Measurements from ENCODE around the gene FBN2. TPM values are rescaled to one million over a fixed set of nuclear protein-coding genes. Genes with fewer than 3 reads are reported as not detected.
"Not testable (repeated sequence)": the region's sequence is repeated elsewhere in the genome, so short reads cannot be mapped to it uniquely, and the experiment has no call there.

FBN2 gene
- total and polyA plus RNA-seq, 5 donors, result 0.51 to 1.7 (median 1.3) TPM

DNA sequence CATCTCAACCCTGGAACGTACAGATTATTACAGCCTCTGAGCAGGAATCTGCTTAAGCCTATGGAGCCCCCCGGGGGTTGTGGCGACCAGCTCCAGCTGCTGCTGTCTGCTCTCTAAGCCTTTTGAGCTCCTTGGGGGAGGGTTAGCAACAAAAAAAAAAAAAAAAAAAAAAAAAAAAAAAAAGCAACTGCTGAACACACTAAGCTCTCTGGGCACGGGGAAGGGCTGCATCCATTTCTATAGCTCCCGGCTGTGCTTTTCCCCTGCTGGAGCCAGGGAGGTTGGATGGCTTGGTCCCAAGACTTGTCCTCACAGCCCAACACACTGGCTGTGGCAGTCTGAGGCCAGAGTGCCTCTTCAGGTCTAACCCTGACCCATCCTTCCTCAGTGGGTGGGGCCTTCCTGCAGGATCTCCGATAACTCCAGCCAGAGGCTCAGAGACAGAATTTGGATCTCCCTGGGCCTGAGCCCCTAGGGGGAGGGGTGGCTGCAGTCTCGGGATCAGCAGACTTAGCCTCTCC, 82.1 kb downstream of the FBN2 start:
- no peak for DNase-seq
- no peak overlapping the region for H3K27ac ChIP-seq (ENCODE audit: low read length)
- H3K4me1 ChIP-seq (ENCODE audit: control insufficient read depth, insufficient read depth, low read length), result no peaks in the 10 kb centered on the region
- no peaks in the 10 kb centered on the region for H3K9me3 ChIP-seq (ENCODE audit: control insufficient read depth, low read length)
- WGBS, result 74% methylated on average over 7 of the region's 7 CpGs
- H3K4me3 ChIP-seq (ENCODE audit: low read length), result no peak overlapping the region
- intact Hi-C loops (cut with DNase I), result no loop called here
- ATAC-seq, result no peak
- H3K27me3 ChIP-seq (ENCODE audit: control insufficient read depth, insufficient read depth), result no peaks in the 10 kb centered on the region

DNA sequence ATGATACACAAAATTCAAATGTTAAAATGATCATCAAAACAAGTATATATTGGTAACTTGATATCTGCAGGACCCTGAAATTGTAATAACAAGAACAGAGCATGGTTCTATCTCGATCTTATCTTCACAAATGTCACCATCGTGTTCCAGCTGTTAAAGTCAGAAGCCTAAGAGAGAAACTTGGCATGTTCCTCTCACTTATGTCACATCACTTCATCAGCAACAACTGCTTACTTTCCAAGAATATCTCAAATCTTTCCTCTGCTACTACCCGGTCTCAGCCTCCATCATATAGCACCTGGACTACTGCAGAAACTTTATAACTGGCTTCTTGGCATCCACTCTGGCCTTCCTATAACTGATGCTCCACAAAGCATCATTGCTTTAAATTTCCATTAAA, 84.9 kb downstream of the FBN2 start:
- ATAC-seq, result no peak
- Histone ChIP-seq H3K27ac (ENCODE audit: low read length) (no peak overlapping the region), H3K4me1 (ENCODE audit: control insufficient read depth, insufficient read depth, low read length) (no peaks in the 10 kb centered on the region), H3K9me3 (ENCODE audit: control insufficient read depth, low read length) (no peaks in the 10 kb centered on the region), H3K4me3 (ENCODE audit: low read length) (no peak overlapping the region), H3K27me3 (ENCODE audit: control insufficient read depth, insufficient read depth) (no peaks in the 10 kb centered on the region)
- intact Hi-C loops (cut with DNase I), result no loop called here
- WGBS, result 27% methylated on average over 3 of the region's 3 CpGs
- DNase-seq, result no peak

DNA sequence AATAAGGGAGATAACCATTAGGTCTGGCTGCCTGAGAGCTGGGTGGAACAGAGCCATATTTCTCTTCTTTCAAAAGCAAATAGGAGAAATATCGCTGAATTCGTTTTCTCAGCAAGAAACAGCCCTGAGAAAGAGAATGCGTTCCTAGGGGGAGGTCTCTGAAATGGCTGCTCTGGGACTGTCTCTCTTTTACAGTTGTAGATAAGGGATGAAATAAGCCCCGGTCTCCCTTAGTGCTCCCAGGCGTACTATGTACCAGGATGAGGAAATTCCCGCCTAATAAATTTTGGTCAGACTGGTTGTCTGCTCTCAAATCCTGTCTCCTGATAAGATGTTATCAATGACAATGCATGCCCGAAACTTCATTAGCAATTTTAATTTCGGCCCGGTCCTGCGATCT, 90.8 kb downstream of the FBN2 start:
- intact Hi-C loops (cut with DNase I); H3K27me3 ChIP-seq (ENCODE audit: control insufficient read depth, insufficient read depth); ATAC-seq; H3K4me1 ChIP-seq (ENCODE audit: control insufficient read depth, insufficient read depth, low read length); H3K4me3 ChIP-seq (ENCODE audit: low read length); DNase-seq; H3K27ac ChIP-seq (ENCODE audit: low read length); H3K9me3 ChIP-seq (ENCODE audit: control insufficient read depth, low read length): not testable (repeated sequence)
- 96% methylated on average over 10 of the region's 10 CpGs for WGBS

DNA sequence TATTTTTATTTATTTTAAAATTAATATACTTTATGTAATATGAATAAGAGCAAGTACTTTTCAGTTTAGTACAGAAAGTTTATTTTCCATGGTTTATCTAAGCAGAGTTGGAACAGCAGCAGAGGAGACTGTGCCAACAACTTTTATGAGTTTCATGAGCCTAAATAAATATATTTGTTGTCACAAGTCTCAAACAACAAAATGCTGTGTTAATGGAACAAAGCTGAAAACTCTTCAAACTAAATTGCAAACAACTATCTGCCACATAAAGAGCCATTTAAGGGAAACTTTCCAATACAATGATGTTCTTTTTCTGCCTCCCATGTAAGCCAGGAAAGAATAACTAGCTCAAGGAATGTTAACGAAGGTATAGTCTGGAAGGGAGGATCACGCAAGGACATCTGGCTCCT, 96.1 kb downstream of the FBN2 start:
- DNase-seq (no peak), ATAC-seq (no peak)
- H3K4me3 ChIP-seq (ENCODE audit: low read length), result no peak overlapping the region
- no peaks in the 10 kb centered on the region for H3K27me3 ChIP-seq (ENCODE audit: control insufficient read depth, insufficient read depth)
- no peak overlapping the region for H3K27ac ChIP-seq (ENCODE audit: low read length)
- no peaks in the 10 kb centered on the region for H3K4me1 ChIP-seq (ENCODE audit: control insufficient read depth, insufficient read depth, low read length)
- no peaks in the 10 kb centered on the region for H3K9me3 ChIP-seq (ENCODE audit: control insufficient read depth, low read length)
- intact Hi-C loops (cut with DNase I), result no loop called here
- WGBS, result 46% methylated on average over 2 of the region's 2 CpGs

DNA sequence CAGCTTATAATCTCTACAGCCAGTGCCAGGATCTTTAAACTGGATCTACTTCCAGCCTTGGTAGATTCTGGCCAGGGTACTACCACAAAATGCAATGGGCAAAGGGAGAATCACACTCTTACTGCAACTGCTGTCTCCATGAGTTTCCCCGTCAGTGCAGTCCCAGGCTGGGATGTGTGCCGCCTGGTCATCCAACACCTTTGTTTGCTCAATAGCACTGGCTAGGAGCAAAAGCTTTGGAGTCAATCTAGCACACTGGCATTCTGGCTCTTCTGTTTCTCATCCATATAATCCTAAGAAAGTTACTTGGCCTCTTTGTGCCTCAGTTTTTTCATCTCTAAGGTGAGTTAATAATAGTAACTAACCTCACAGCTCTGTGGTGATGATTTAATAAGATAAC, 96.9 kb downstream of the FBN2 start:
- Histone ChIP-seq H3K27ac (ENCODE audit: low read length) (no peak overlapping the region), H3K9me3 (ENCODE audit: control insufficient read depth, low read length) (no peaks in the 10 kb centered on the region), H3K4me3 (ENCODE audit: low read length) (no peak overlapping the region), H3K27me3 (ENCODE audit: control insufficient read depth, insufficient read depth) (no peaks in the 10 kb centered on the region), H3K4me1 (ENCODE audit: control insufficient read depth, insufficient read depth, low read length) (no peaks in the 10 kb centered on the region)
- DNase-seq (no peak), ATAC-seq (no peak)
- WGBS, result 90% methylated on average over 2 of the region's 2 CpGs
- intact Hi-C loops (cut with DNase I), result no loop called here

DNA sequence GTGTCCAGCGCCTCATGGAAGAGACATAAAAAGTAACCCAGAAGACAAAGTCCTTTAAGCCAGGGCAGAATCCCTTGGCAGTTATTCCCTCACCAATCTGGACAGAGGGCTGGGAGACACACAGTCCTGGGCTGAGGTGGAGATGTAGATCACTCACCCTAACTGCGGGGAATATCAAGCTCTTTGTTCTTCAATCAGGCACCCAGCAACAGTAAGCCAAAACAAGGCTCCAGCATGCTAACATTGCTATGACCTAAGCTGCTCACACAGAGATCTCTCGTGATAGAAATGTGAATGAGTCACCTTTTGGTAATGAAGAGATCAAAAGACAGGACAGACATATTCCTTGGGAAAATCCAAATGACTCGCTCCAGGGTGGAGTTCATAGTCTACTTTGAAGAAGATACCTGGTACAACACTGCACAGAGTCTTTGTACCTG, 101.3 kb downstream of the FBN2 start:
- H3K4me1 ChIP-seq (ENCODE audit: control insufficient read depth, insufficient read depth, low read length), result no peaks in the 10 kb centered on the region
- no peak for DNase-seq
- H3K4me3 ChIP-seq (ENCODE audit: low read length), result no peak overlapping the region
- WGBS, result 85% methylated on average over 4 of the region's 4 CpGs
- H3K9me3 ChIP-seq (ENCODE audit: control insufficient read depth, low read length), result no peaks in the 10 kb centered on the region
- no peak for ATAC-seq
- H3K27me3 ChIP-seq (ENCODE audit: control insufficient read depth, insufficient read depth), result no peaks in the 10 kb centered on the region
- no peak overlapping the region for H3K27ac ChIP-seq (ENCODE audit: low read length)
- intact Hi-C loops (cut with DNase I), result no loop called here

DNA sequence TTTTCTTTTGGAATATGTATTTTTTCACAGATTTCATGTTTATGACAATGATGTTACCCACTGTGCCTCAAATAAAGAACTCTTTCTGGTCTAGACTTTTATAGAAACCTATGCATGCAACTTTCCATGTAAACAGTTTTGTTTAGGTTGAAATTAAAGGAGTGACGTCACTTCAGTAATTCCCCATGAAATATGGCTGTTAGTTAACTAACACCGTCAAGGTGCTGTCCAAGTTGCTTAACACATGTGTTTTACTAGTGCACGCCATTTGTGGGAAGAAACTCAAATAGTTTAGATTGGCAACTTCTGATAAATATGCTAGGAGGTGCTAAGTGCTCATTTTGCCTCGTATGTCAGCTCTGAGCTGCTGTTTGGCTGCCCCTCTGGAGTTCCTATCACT, 102.2 kb downstream of the FBN2 start:
- WGBS, result 71% methylated on average over 4 of the region's 4 CpGs
- ATAC-seq, result no peak
- H3K27ac ChIP-seq (ENCODE audit: low read length), result no peak overlapping the region
- no peak for DNase-seq
- no peaks in the 10 kb centered on the region for H3K27me3 ChIP-seq (ENCODE audit: control insufficient read depth, insufficient read depth)
- intact Hi-C loops (cut with DNase I), result no loop called here
- H3K4me1 ChIP-seq (ENCODE audit: control insufficient read depth, insufficient read depth, low read length), result no peaks in the 10 kb centered on the region
- no peaks in the 10 kb centered on the region for H3K9me3 ChIP-seq (ENCODE audit: control insufficient read depth, low read length)
- no peak overlapping the region for H3K4me3 ChIP-seq (ENCODE audit: low read length)

DNA sequence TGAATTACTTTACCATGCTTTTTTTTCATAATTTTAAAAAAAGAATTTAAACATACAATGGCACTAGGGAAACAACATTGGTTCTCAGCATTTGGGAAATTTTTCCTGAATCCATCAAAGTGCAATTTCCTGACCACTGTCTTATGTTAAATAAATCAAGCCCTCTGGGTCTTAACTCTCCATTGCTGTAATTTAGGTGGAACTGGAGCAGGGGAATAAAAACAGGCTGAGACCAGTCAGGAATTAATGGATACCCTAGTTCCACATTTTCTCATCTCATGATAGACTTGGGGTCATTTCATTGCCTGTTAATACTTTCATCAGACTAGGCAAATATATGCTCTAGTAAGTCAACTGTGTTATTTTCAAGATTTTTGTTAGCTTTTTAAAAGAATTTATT, 103.1 kb downstream of the FBN2 start:
- H3K27me3 ChIP-seq (ENCODE audit: control insufficient read depth, insufficient read depth), result no peaks in the 10 kb centered on the region
- DNase-seq (no peak), ATAC-seq (no peak)
- no peak overlapping the region for H3K4me3 ChIP-seq (ENCODE audit: low read length)
- intact Hi-C loops (cut with DNase I), result no loop called here
- no peak overlapping the region for H3K27ac ChIP-seq (ENCODE audit: low read length)
- no peaks in the 10 kb centered on the region for H3K4me1 ChIP-seq (ENCODE audit: control insufficient read depth, insufficient read depth, low read length)
- H3K9me3 ChIP-seq (ENCODE audit: control insufficient read depth, low read length), result no peaks in the 10 kb centered on the region

DNA sequence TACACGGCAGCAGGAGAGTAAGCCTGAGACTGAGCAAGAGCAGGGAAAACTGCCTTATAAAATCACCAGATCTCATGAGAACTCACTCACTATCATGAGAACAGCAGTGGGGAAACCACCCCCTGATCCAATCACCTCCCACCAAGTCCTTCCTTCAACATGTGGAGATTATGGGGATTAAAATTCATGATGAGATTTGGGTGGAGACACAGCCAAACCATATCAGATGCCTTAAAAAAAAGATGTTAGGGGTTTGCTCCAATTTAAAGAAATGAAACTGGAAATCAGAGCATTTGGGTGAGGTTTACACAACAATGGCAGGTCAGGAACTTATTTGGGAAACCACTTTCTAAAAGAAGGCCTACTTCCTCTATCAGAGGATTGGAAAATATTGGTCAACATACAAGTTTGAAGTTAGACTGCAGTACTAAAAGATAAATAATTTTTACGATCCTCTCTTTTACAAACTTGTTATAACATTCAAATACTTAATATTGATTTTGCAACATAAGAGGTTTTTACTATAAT, 105.1 kb downstream of the FBN2 start:
- Histone ChIP-seq H3K27ac (ENCODE audit: low read length) (no peak overlapping the region), H3K27me3 (ENCODE audit: control insufficient read depth, insufficient read depth) (no peaks in the 10 kb centered on the region), H3K9me3 (ENCODE audit: control insufficient read depth, low read length) (no peaks in the 10 kb centered on the region), H3K4me1 (ENCODE audit: control insufficient read depth, insufficient read depth, low read length) (no peaks in the 10 kb centered on the region), H3K4me3 (ENCODE audit: low read length) (no peak overlapping the region)
- DNase-seq (no peak), ATAC-seq (no peak)
- intact Hi-C loops (cut with DNase I), result no loop called here
- 90% methylated on average over 2 of the region's 2 CpGs for WGBS

DNA sequence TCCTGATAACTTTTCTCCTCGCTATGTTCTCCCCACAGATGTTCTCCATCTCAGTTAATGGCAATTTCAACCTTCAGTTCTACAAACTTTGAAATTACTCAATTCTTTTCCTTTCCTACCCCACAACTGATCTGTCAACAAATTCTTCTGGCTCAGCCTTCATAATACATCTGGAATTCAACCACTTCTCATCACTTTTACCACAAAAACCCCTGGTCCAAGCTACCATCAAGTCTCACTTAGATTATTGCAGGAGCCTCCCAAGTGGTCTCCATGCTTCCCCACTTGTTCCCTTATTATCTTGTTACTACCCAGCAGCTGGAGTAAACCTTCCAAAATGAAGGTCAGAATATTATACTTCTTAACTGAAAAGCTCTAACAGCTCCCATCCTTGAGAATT, 110.1 kb downstream of the FBN2 start:
- ATAC-seq (no peak), DNase-seq (no peak)
- intact Hi-C loops (cut with DNase I), result no loop called here
- no peak overlapping the region for H3K4me3 ChIP-seq (ENCODE audit: low read length)
- no peak overlapping the region for H3K27ac ChIP-seq (ENCODE audit: low read length)
- 76% methylated on average over 1 of the region's 1 CpG for WGBS
- H3K27me3 ChIP-seq (ENCODE audit: control insufficient read depth, insufficient read depth), result no peaks in the 10 kb centered on the region
- no peaks in the 10 kb centered on the region for H3K4me1 ChIP-seq (ENCODE audit: control insufficient read depth, insufficient read depth, low read length)
- H3K9me3 ChIP-seq (ENCODE audit: control insufficient read depth, low read length), result no peaks in the 10 kb centered on the region

DNA sequence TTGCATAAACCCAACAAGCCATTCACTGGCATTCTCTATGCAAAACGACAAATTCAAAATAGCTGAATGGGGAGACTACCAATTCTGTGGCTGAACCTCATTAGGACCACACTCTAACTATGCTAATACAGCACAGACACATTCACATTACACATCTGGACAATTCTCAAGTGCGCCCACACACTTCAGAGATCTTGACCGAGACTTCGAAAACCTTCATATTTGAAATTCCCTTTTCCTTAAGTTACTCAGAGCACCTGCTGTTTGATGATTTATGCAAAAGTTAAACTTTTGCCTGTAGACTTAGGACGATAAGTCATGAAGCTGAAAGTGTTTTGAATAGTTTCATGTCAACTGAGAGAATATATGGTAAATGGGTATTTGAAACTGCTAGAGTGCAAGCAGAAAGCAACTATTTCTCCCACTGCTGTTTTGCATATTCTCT, 111.9 kb downstream of the FBN2 start:
- Histone ChIP-seq H3K27ac (ENCODE audit: low read length) (no peak overlapping the region), H3K4me3 (ENCODE audit: low read length) (no peak overlapping the region), H3K27me3 (ENCODE audit: control insufficient read depth, insufficient read depth) (no peaks in the 10 kb centered on the region), H3K4me1 (ENCODE audit: control insufficient read depth, insufficient read depth, low read length) (no peaks in the 10 kb centered on the region), H3K9me3 (ENCODE audit: control insufficient read depth, low read length) (no peaks in the 10 kb centered on the region)
- no peak for DNase-seq
- 88% methylated on average over 5 of the region's 5 CpGs for WGBS
- ATAC-seq, result no peak
- intact Hi-C loops (cut with DNase I), result no loop called here

DNA sequence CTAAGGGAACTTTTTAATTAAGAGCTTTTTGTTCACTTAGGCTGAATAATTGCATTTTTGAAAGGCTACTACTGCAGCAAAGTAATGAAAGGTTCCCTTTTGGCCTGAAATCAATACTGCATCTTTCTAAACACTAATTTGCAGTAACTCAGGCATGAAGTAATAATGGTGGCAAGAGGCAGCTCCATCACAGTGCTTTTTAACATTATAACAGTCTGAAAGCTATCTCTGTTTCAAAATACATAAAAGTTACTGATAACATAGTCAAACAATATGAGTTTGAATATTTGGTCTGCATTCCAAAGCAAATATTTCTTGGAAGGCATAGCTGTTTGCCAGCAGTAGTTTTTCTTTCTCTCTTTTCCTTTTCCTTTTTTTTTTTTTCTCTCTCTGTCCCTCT, 113.4 kb downstream of the FBN2 start:
- Histone ChIP-seq H3K27me3 (ENCODE audit: control insufficient read depth, insufficient read depth) (no peaks in the 10 kb centered on the region), H3K4me3 (ENCODE audit: low read length) (no peak overlapping the region), H3K4me1 (ENCODE audit: control insufficient read depth, insufficient read depth, low read length) (no peaks in the 10 kb centered on the region), H3K27ac (ENCODE audit: low read length) (no peak overlapping the region), H3K9me3 (ENCODE audit: control insufficient read depth, low read length) (no peaks in the 10 kb centered on the region)
- DNase-seq, result no peak
- intact Hi-C loops (cut with DNase I), result no loop called here
- no peak for ATAC-seq
